Activated B cell treated with CpG ODN at 0.5 μM for 24 hours (primary cell): Measurements from ENCODE around the gene POLR2F. TPM values are rescaled to one million over a fixed set of nuclear protein-coding genes. Genes with fewer than 3 reads are reported as not detected.

Experiments used
- ATAC-seq: fragments of 200-7000 bp; cut with Tn5 transposase; one replicate; pipeline ENCODE4 v1.10.0; 2021; ENCODE audit warnings: low read depth, mild to moderate bottlenecking, moderate library complexity
- CTCF ChIA-PET: fragments of 350-600 bp; sonication (Branson Sonifier 250); formaldehyde crosslinking; loops from one replicate; lab custom pipeline; 2021; ENCODE audit warnings: antibody characterized with exemption; lab: Charles Lee
- POLR2A ChIA-PET: fragments of 350-600 bp; sonication (Branson Sonifier 250); formaldehyde crosslinking; loops from one replicate; lab custom pipeline; 2021; ENCODE audit warnings: antibody characterized with exemption; lab: Charles Lee
- DNase-seq: peaks from one replicate; pipeline ENCODE4 v3.0.0; 2022
- H3K27ac Mint-ChIP-seq: one replicate; pipeline ENCODE4 v1.8.0; 2020; ENCODE audit warnings: mixed read lengths
- H3K27me3 Mint-ChIP-seq: one replicate; pipeline ENCODE4 v1.8.0; 2021; ENCODE audit warnings: mixed read lengths
- H3K36me3 Mint-ChIP-seq: one replicate; pipeline ENCODE4 v1.8.0; 2021; ENCODE audit warnings: low read depth, mixed read lengths
- H3K4me1 Mint-ChIP-seq: one replicate; pipeline ENCODE4 v1.8.0; 2021; ENCODE audit warnings: mixed read lengths
- H3K4me3 Mint-ChIP-seq: one replicate; pipeline ENCODE4 v1.8.0; 2020; ENCODE audit warnings: mild to moderate bottlenecking, mixed read lengths
- H3K9me3 Mint-ChIP-seq: one replicate; pipeline ENCODE4 v1.8.0; 2020; ENCODE audit warnings: mixed read lengths
- CTCF ChIP-seq: fragments of 200-600 bp; IDR thresholded peaks from one replicate; pipeline ENCODE4 v1.8.0; 2022; ENCODE audit warnings: antibody characterized with exemption, mild to moderate bottlenecking
- intact Hi-C: fragments of 100-400 bp; cut with micrococcal nuclease; formaldehyde crosslinking; loops from one replicate; pipeline ENCODE4 v1.15.1; 2024
- total RNA-seq: library from RNA; stranded (reverse); gene quantifications from 2 replicates; pipeline ENCODE4 v1.2.3, GENCODE V29; 2022

POLR2F gene
- total RNA-seq, 1 donor from 2014 or later: 47.8 TPM

- peaks cover 25% of the 10 kb centered on the region for H3K36me3 Mint-ChIP-seq
- no peak overlapping the region for H3K4me3 Mint-ChIP-seq
- no peak overlapping the region for H3K27ac Mint-ChIP-seq
- ATAC-seq (no peak), DNase-seq (no peak)
- peaks cover 13% of the 10 kb centered on the region for H3K4me1 Mint-ChIP-seq
- ChIA-PET POLR2A (no interaction called here), CTCF (interaction anchor here (1.3 kb wide), 1 partner anchor 13 kb away, joined by 3 read pairs; no protein-coding TSS in a partner anchor)
- H3K9me3 Mint-ChIP-seq: no peaks in the 10 kb centered on the region
- intact Hi-C loops: no loop called here
- TF ChIP-seq CTCF: no peak
- no peaks in the 10 kb centered on the region for H3K27me3 Mint-ChIP-seq
Observed at GRCh38 chr22:37911697-37912096, 41.8 kb upstream of the POLR2F start.

- H3K9me3 Mint-ChIP-seq: no peaks in the 10 kb centered on the region
- DNase-seq: no peak
- ATAC-seq: no peak
- peaks cover 8% of the 10 kb centered on the region for H3K4me1 Mint-ChIP-seq
- CTCF ChIA-PET: no interaction called here
- no peaks in the 10 kb centered on the region for H3K27me3 Mint-ChIP-seq
- H3K27ac Mint-ChIP-seq: no peak overlapping the region
- no peak for TF ChIP-seq CTCF
- POLR2A ChIA-PET: no interaction called here
- H3K36me3 Mint-ChIP-seq: peaks cover 25% of the 10 kb centered on the region
- intact Hi-C loops: no loop called here
- no peak overlapping the region for H3K4me3 Mint-ChIP-seq
Observed at GRCh38 chr22:37912171-37912570, 41.3 kb upstream of the POLR2F start.

- H3K4me3 Mint-ChIP-seq: no peak overlapping the region
- CTCF ChIA-PET: no interaction called here
Observed at GRCh38 chr22:37913233-37913721, 40.2 kb upstream of the POLR2F start.

GRCh38 chr22:37916311-37916710 lies 37.2 kb upstream of the POLR2F start:
- no peak overlapping the region for H3K27ac Mint-ChIP-seq
- ATAC-seq (no peak), DNase-seq (no peak)
- H3K4me1 Mint-ChIP-seq: peaks cover 12% of the 10 kb centered on the region
- TF ChIP-seq CTCF: no peak
- no peak overlapping the region for H3K4me3 Mint-ChIP-seq
- peaks cover 39% of the 10 kb centered on the region for H3K36me3 Mint-ChIP-seq
- ChIA-PET CTCF (interaction anchor here (0.6 kb wide), 1 partner anchor 32 kb away, joined by 3 read pairs; no protein-coding TSS in a partner anchor), POLR2A (no interaction called here)
- intact Hi-C loops: no loop called here
- no peaks in the 10 kb centered on the region for H3K9me3 Mint-ChIP-seq
- H3K27me3 Mint-ChIP-seq: no peaks in the 10 kb centered on the region

More at GRCh38 chr22:37913233-37913721, 40.2 kb upstream of the POLR2F start:
- H3K27ac Mint-ChIP-seq: no peak overlapping the region
- H3K9me3 Mint-ChIP-seq: no peaks in the 10 kb centered on the region
- H3K36me3 Mint-ChIP-seq: peaks cover 35% of the 10 kb centered on the region
- POLR2A ChIA-PET: no interaction called here
- TF ChIP-seq CTCF: no peak
- DNase-seq (no peak), ATAC-seq (no peak)
- H3K27me3 Mint-ChIP-seq: no peaks in the 10 kb centered on the region
- peaks cover 3% of the 10 kb centered on the region for H3K4me1 Mint-ChIP-seq
- intact Hi-C loops: no loop called here

GRCh38 chr22:37917874-37918548 lies 35.5 kb upstream of the POLR2F start:
- peak; percentile 47 for ATAC-seq
- CTCF ChIA-PET: no interaction called here
- Mint-ChIP-seq H3K9me3 (no peaks in the 10 kb centered on the region), H3K36me3 (peaks cover 37% of the 10 kb centered on the region), H3K4me1 (peaks cover 12% of the 10 kb centered on the region), H3K4me3 (no peak overlapping the region), H3K27me3 (no peaks in the 10 kb centered on the region), H3K27ac (peak overlapping the region; percentile 53)
- intact Hi-C loops: no loop called here
- POLR2A ChIA-PET: no interaction called here
- TF ChIP-seq CTCF: no peak
- DNase-seq: no peak
